HTERT RPE-1 (cell line): ENCODE data around the gene SSH2.
"Not testable (repeated sequence)": the region's sequence is repeated elsewhere in the genome, so short reads cannot be mapped to it uniquely, and the experiment has no call there.

ENCODE experiments used
- in situ Hi-C: fragments of 300-500 bp; cut with MboI; formaldehyde crosslinking; loops from 4 replicates; pipeline ENCODE4 v1.14.3; 2020; ENCODE audit warnings: low sequenced_read_pairs

Gene SSH2

GRCh38 chr17:29682054-29682453 is 248.0 kb downstream of the SSH2 start:
- in situ Hi-C loops, result no loop called here

GRCh38 chr17:29677824-29678223 is 252.2 kb downstream of the SSH2 start:
- in situ Hi-C loops, result no loop called here

GRCh38 chr17:29677221-29677791 is 252.7 kb downstream of the SSH2 start:
- in situ Hi-C loops, result no loop called here

- in situ Hi-C loops, result not testable (repeated sequence)
Measured at GRCh38 chr17:29675961-29676360, 254.1 kb downstream of the SSH2 start.

GRCh38 chr17:29674281-29674680 is 255.7 kb downstream of the SSH2 start:
- in situ Hi-C loops, result no loop called here

DNA sequence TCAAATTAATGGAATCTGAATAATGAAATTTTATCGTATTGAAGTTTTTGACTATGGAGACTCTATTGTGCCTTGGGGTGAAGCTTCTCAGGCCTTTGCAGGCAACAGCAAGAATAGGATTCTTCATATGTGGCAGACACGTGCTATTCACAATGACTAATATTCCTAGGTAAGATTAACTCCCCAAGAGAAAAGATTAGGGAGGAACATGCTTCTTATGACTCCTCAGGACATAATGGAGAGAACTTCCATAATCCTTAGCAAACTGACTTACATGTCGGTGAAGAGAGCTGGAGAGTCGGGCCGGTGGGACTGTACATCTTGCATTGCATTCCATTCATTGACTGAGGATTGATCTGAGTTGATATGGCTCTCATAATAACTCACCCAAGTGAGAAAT is 258.4 kb downstream of the SSH2 start:
- in situ Hi-C loops, result no loop called here

GRCh38 chr17:29669266-29669665 is 260.8 kb downstream of the SSH2 start:
- in situ Hi-C loops, result no loop called here

DNA sequence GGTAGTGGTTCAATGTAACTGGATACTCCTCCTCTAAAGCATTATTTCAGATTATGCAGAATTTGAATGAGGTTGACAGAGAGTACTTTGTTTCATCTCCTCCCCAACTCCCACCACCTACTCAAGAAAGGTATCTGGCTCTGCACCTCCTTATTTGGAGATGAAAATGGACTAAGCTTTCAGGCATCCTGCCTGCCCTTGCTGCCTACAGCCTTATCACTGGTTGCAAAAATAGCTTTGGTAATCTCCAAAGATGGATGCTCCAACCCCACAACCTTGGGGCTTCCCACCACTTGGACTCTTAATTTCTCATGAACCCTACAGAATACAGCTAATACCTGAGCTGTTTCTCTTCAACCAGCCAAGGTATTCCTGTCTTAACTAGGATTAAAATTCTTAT is 262.1 kb downstream of the SSH2 start:
- in situ Hi-C loops, result no loop called here

DNA sequence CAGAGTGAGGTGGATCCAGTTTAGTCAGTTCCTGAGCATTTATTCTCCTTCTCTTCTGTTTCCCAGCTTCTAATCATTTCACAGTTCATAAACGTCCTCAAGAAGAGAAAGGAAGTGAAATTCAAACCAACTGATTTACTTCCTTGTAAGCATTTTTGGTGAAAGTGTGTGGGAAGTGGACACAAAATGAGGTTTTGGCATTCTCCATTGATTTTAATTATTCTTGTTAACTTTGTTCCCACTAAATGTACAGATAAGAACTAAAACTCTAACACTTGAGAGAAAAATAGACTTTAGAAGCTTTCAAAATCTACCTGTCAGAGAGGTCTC is 264.6 kb downstream of the SSH2 start:
- in situ Hi-C loops, result no loop called here

GRCh38 chr17:29664743-29665480 is 265.1 kb downstream of the SSH2 start:
- in situ Hi-C loops, result no loop called here

DNA sequence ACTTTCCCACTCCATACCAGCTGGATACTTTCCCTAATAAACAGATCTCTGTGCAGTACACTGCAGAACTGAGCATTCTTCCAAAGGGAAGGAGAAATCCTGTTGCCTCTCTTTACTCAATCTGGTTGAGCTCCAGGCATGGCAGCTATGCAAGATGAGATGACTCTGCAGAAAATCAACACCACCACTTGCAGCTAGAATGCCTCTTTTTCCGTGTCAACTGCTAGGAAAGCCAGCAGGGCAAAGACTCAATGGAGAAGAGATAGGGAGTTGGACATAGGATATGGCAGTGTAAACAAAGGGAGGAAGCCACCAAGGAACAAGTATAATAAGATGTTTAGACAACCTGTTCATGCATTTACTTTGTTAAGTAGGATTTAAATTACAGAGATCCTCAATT is 266.9 kb downstream of the SSH2 start:
- in situ Hi-C loops, result no loop called here

DNA sequence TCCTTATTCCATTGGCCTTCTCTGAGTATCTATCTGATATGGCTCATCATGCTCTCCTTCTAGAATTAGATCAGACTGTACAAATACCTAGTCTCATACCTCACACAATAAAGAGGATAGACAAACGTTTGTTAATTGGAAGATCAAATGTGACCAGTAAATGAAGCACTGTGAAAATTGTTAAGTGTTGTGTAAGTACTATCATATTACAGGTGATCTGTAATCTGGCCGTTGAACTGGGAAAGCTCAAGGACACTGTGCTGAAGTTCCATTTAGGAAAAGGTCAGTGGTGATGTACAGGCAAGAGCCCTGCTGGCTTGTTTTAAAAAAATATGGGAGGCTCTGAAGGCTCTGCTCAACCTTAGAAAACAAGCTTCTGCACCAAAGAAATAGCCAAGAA is 268.8 kb downstream of the SSH2 start:
- in situ Hi-C loops, result no loop called here

DNA sequence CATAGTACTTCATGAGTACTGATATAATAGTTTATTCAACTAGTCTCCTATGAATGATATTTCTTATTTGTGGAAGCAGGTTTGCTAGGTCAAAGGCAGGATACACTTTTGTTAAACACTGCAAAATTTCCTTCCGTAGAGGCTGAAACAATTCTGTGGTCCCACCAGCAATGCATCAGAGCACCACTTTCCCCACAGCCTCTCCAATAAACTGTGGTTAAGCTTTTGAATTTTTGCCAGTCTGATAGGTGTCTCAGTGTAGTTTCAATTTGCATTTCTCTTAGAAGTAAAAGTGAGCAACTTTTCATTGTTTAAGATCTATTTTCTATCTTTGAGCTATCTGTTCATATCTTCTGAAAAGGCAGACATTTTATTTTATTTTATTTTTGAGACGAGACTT is 270.9 kb downstream of the SSH2 start:
- in situ Hi-C loops, result no loop called here

DNA sequence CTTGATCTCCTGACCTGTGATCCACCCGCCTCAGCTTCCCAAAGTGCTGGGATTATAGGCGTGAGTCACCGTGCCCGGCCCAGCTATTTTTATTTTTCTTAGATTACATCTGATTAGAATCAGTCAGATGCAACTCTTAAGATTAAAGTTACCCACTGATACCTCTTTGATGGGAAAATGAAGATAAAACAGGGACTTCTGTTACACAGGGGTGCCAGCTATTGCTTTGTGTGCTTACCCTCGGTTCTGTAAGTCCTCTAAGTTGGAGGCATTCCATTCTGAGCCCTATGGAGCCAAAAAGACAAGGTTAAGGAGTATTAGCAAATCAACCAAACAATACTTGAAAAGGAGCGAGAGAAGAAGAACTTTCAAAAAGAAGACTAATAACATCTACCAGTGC is 274.7 kb downstream of the SSH2 start:
- in situ Hi-C loops, result no loop called here

DNA sequence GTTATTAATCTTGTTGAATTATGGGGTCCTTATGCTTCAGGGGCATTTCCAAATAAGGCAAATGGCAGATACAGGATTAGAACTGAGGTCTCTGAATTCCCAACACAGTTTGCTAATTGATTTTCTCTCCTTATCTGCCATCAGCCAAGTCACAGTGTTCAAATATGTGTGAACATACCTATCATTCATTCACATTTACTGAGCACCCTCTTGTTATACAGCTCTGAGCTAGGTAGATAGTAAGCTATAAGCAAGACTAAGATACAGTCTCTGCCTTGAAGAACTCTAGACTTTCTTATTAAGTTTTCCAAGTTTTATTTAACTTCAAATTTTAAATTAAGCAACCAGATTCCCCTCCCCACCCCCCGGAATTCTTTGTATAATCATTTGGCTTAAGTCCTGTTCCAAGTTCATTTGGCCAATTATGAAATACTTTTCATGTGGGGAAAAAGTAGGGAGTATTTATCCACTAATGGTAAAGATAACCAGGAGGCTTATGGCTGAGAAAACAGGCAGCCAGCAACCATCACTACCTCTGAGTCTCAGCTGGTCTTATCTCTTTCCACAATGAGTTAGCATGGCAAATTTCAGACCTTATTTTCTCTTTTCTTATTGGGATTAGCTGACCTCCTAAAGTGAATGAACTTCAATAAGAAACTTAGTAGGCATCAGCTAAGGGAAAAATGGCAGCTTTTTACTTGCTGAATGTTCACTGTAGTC is 275.9 kb downstream of the SSH2 start:
- in situ Hi-C loops, result no loop called here

- in situ Hi-C loops, result no loop called here
Measured at GRCh38 chr17:29652976-29653375, 277.1 kb downstream of the SSH2 start.

- in situ Hi-C loops, result not testable (repeated sequence)
Measured at GRCh38 chr17:29651913-29652312, 278.1 kb downstream of the SSH2 start.

DNA sequence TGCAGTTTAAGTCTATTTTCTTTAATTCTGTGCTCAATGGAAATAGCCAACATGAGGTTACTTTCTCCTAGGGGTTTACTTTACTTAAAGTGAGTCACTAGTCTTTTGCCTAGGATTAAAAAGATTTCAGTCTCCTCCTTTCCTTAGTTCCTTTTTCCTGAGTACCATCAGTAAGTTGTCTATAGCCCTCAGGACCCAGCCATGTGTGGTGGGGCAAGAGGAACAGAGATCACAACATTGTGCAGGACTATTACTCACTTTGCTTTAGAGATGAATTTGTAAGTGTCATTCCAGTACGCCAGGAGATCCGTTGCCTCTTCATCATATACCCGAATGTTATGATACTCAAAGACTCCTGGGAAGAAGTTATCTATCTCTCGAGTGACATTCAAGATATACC is 279.6 kb downstream of the SSH2 start:
- in situ Hi-C loops, result no loop called here

DNA sequence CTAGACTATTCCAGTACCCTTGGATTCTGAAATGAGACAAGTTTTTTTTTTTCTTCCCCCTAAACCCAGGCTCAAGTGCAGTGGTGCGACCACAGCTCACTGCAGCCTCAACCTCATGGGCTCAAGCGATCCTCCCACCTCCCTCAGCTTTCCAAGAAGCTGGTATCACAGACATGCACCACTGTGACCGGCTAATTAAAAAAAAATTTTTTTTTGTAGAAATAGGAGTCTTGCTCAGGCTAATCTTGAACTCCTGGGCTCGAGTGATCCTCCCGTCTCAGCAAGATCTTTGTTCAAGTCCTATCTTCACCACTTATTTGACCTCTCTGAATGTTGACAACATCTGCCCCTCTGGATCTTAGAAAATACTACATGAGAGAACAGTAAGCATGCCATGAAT is 280.7 kb downstream of the SSH2 start:
- in situ Hi-C loops, result no loop called here

DNA sequence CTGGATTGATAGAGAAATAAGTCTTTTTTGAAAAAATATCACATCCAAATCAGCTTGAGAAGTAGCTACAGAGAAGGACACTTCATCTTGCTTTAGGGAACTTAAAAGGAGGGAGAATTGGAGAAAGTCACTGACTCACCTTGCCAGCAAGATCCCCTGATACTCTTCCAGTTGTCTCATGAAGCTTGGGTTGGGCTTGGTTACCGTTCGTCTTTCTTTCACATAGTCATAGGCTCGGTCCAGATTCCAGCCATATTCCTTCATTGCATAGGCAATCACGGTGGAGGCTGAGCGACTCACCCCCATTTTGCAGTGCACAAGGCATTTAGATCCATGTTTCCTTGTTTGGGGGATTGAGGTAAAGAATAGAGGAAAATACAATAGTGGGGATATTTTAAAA is 282.0 kb downstream of the SSH2 start:
- in situ Hi-C loops, result no loop called here

DNA sequence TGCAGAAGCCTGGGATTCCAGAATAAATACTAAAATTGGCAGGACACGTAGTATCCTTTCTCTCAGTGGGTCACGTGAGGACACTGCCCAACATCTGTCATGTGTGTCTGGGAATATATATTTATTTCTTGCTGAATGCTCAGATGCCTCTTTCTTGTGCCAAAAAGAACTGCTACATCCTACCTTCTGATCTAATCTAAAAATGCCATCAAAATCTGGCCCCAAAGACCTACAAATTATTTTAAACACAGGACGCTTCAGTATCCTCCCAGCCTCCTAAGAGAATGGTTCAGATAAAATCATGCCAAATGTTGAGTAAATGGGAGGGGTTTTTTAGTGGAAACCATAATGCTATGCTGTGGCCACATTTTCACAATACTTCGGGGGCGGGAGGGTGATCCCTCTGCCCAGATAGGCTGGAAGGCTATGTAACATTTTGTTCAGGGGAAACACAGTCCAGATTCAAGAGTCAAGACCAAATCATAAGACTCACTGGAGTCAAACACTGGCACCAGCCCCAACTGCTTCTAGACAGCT is 284.4 kb downstream of the SSH2 start:
- in situ Hi-C loops, result no loop called here

GRCh38 chr17:29643817-29644160 is 286.2 kb downstream of the SSH2 start:
- in situ Hi-C loops, result no loop called here
